Middle frontal gyrus (tissue), 1 donor: ENCODE measurements around the gene CXorf58.
A peak's percentile ranks its signal among the peaks of the same experiment; 100 is the strongest.
"Not testable (repeated sequence)": the region's sequence is repeated elsewhere in the genome, so short reads cannot be mapped to it uniquely, and the experiment has no call there.

Experiments used
- DNase-seq: peaks from one replicate; pipeline ENCODE4 v3.0.0-alpha.2; 2015; ENCODE audit warnings: low spot score; ENCODE audit errors: extremely low spot score

Gene CXorf58, protein sequence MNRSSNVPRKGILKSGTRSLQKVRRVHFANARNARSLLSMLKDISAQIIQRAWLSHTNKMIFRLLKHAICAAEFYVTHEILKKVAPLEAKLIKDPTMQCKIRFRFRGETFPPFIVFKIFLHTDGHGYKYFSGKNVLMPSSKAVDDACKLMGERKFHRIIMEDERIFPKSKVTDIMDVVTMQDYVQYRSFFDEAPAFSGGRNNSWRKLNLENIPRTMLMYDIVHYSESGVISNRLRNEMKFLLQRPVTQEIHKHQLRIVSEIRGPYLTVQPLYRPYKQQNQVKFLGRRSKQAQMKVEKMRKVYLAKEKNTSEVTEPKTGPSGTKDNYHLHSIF

DNA sequence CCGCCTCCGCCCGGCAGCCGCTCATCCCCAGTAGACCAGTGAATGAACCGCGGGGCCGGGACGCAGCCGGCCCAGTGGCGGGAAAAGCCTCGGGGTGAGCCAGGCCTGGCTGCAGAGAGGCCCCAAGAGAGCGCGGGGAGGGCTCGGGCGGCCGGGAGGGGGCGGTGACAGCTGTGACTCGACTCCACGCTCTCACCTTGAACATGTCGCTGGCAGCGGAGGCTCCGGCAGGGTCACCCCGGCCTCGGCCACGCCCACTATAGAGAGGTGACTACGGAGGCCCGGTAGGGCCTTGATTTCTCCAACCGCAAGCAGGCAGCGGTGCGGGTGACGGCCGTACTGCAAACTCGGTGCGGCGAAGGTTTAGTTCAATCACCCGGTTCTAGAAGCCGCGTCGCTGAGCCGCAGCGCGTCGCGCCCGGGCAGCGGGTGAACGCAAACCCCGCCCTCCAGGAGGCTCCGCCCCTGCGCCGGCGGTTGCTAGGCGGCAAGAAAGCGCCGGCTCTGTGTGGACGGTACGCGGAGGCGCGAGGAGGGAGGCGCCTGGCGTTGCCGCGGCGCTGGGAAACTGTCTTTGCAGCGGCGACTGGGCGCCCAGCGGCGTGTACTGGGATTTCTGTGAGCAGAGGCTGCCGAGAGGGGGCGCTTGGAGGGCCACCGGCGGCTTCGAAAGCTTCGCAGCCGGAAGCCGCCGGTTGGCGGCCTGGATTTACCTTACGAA lies at the start of gene CXorf58, which contains the start of gene APOO:
Gene CXorf58 (plus strand): TSS at position 509 of the 721 bp plus-strand sequence. CDS start 2,297 bp downstream, outside the sequence.
Gene APOO (minus strand): TSS at position 441 of the 721 bp plus-strand sequence. CDS start 236 bp downstream, at position 205.
- peak; percentile 80 for DNase-seq

GRCh38 chrX:23859238-23859637 lies 48.6 kb upstream of the CXorf58 start:
- not testable (repeated sequence) for DNase-seq

DNA sequence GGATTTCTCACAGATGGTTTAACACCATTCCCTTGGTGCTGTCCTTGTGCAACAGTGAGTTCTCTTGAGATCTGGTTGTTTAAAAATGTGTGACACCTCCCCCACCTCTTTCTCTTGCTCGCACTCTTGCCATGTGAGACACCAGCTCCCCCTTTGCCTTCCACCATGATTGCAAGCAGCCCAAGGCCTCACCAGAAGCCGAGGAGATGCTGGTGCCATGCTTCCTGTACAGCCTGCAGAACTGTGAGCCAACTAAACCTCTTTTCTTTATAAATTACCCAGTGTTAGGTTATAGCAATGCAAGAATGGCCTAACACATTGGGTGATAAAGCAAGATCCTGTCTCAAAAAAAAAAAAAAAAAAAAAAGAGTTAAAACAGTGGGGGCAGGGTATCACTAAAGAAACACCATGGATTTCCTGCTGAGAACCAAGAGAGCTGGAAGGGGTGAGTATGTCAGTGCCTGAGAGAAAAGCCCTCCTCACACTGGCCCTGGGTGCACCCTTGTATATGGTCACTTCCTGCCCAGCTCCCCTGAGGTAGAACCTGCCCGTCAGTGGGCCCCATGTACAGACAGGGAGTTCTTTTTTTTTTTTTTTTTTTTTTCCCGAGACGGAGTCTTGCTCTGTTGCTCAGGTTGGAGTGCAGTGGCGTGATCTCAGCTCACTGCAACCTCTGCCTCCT lies 46.5 kb upstream of the CXorf58 start:
- DNase-seq, result no peak

GRCh38 chrX:23861952-23862351 lies 45.9 kb upstream of the CXorf58 start:
- not testable (repeated sequence) for DNase-seq

DNA sequence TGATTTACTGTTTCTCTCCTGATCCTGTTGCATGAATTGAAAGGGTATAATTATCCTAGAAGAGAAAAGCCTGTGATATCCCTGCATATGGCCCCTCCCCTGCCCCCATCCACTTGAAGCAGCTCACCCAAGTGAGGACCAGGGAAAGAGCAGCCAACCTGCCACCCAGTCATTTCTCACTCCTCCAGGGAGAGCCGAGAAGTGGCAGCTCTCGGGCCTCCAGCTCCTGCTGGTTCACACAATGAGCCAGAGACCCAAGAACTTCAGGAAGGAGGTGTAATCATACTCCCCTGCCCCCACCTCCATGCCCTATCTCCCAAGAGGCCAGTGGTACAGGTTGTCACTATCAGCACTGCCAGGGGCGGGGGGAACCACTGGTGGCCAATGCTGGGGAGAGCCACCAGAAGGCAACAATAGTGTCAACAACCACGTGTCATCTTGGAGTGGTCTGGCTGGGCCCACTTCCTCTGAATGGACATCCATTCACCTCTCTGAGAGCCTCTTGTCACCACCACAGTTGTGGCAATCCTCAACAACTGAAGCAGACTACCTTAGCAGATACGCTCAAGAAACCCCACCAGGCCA lies 43.0 kb upstream of the CXorf58 start:
- no peak for DNase-seq

DNA sequence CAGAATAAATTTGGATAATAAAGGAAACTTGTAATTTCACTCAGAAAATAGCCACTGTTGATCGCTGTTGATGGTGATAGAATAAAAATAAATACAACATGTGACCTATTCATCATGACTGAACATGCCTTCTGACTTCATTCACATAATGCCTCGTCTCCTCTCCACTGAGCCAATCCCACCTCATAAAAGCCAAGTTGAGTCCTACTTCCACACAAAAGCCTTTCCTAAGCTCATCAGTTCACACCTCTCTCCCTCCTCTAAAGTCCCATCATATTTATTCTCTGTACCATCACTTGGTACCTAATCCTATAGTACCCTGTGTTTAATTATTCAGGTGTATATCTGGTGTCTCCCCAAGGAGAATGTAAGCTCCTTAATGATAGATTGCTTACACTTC lies 37.8 kb upstream of the CXorf58 start:
- no peak for DNase-seq

DNA sequence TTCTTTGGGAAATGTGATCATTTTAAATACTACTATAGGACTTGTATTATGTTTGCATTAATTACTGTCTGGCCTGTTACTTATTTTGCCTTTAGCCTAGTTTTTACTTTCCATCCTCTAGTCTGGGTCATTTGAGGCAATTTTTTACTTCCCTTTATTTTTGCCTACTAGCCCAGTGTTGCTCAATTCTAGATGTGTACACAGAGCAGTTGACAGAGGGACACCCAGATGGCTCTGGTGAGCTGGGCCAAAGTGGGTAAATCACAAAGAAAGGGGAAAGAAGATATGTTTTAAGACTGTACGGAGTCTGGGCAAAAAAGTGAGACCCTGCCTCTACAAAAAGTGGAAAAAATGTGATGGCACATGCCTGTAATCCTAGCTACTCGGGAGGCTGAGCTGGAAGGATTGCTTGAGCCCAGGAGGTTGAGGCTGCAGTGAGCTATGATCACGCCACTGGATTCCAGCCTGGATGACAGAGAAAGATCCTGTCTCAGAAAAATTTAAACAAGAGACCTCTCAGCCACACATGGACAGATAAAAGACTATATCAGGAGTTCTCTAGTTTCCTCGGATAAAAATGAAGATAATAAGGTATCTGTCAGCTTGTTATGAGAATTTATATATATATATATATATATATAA lies 35.8 kb upstream of the CXorf58 start:
- no peak for DNase-seq

DNA sequence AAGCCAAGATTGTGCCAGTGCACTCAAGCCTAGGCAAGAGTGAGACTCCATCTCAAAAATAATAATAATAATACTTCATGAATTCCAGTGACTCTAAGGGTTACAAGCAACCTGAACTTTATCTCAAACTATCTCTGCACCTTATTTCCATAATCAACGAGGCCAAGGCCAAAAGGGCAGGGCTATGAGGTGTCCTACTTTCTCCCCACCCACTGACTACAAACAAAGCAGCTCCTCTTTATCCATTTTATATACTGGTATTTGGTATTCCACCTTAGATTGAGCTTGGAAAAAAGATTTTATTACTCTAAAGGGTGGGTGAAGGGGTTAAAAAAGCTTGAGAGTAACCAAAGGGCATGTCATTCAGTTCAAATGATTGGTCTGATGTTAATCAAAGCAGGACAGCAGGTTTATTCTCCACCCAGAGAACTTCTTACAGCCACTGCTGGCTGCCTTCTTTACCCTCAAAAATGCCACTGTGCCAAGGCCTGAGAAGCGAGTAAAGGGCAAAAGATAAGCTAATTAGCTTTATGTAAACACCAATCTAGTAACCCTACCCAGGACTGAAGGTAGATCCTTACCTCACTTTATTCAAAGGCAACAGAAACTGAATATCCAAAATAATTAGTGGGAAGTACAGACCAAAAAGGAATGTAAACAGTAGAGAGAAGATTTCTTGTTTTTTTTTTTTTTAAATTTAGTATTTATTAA lies 28.3 kb upstream of the CXorf58 start:
- DNase-seq, result no peak

GRCh38 chrX:23883737-23884354 lies 24.0 kb upstream of the CXorf58 start:
- no peak for DNase-seq

GRCh38 chrX:23884427-23885024 lies 23.3 kb upstream of the CXorf58 start:
- no peak for DNase-seq

DNA sequence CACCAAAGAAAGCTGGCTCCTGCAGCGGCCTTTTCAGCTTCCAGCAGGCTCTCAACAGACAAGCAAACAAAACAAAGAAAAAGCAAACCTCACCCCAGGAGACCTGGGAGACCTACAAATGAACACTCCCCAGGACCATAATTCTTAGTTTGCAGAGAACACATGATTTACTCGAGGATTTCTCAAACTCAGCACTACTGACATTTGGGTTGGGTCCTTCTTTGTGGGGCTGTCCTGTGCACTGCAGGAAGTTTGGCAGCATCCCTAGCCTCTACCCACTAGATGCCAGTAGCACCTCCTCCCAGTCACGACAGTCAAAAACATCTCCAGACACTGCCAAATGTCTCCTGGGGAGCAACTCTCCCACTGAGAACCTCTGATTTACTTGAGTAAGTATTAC lies 22.0 kb upstream of the CXorf58 start:
- DNase-seq, result no peak

DNA sequence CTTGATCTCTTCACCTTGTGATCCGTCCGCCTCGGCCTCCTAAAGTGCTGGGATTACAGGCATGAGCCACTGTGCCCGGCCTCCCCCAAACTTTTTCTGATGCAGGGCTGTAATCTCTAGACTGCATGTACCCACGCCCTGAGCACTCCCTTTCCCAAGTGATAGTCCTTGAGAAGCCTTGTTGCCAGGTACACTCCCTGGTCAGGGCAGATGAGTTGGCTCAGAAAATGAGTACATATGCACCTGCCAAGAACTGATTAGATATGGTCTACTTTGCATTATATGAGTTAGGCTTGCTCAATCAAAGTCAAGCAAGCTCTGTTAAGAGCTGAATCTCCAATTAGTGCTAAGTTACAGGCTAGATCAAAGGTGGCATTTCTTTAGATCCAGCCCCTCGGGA lies 20.4 kb upstream of the CXorf58 start:
- DNase-seq, result no peak

DNA sequence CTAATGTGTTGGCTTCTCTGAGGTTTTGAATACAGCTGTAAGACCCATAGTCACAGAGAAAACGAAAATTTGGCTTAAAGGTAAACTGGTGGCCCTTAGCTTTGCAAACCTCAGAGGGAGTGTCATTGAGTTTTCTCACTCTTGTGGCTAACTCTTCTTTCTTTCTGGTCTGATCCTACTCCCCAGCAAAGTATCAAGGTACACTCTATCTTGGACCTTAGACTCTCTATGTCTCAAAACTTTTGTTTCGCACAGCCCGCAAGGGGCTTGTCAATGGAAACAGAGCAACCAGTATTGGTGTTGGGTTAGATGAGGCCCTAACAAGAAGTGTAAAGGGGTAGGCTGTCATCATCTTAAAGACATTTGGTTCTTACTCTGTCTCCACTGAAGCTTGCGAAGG lies 19.9 kb upstream of the CXorf58 start:
- no peak for DNase-seq

DNA sequence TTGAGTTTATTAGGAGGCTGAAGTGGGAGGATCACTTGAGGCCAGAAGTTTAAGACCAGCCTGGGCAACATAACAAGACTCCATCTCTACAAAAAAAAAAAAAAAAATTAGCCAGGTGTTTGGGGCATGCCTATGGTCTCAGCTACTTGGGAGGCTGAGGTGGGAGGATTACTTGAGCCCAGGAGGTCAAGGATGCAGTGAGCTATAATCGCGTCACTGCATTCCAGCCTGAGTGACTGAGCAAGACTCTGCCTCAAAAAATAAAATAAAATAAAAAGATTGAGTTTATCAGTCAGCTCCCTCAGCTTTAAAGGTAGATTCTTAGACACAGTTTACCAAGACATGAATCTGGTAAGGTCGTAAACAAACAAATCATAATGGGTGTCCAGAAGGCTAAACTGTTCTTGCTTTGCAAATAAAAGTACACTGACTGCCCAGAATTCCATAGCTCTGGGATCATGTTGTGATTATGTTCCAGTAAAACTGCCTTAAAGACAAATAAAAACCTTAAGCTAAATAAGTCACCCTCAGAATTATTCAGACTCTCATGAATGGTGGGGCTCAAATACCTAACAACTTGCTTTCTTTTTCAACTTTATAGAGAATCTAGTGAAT lies 18.8 kb upstream of the CXorf58 start:
- DNase-seq, result no peak

GRCh38 chrX:23890933-23891332 lies 16.9 kb upstream of the CXorf58 start:
- DNase-seq, result no peak

- DNase-seq, result not testable (repeated sequence)
Observed at GRCh38 chrX:23894993-23895392, 12.8 kb upstream of the CXorf58 start.

DNA sequence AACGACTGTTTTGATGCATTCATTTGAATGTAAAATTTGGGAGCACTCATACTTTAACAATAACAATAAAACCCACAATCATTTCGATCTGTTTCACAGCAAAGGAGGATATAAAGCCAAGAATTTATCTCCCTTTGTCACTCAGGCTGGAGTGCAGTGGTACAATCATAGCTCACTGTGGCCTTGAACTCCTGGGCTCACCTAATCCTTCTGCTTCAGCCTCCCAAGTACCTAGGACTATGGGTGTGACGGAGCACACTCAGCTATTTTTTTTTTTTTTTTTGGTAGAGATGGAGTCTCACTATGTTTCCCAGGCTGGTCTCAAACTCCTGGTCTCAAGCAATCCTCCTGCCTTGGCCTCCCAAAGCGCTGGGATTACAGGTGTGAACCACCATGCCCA lies 11.3 kb upstream of the CXorf58 start:
- not testable (repeated sequence) for DNase-seq

GRCh38 chrX:23896981-23897380 lies 10.8 kb upstream of the CXorf58 start:
- DNase-seq, result no peak

GRCh38 chrX:23898412-23898959 lies 9.3 kb upstream of the CXorf58 start:
- no peak for DNase-seq
